HG03354 (cell line): ENCODE measurements around the gene RAB19.
"Not testable (repeated sequence)": the region's sequence is repeated elsewhere in the genome, so short reads cannot be mapped to it uniquely, and the experiment has no call there.

Experiments used
- ATAC-seq: cut with Tn5 transposase; IDR thresholded peaks from one replicate; pipeline ENCODE4 v1.9.1; 2021; ENCODE audit warnings: mild to moderate bottlenecking; ENCODE audit not compliant: unreplicated experiment, poor library complexity, severe bottlenecking

Gene RAB19

DNA sequence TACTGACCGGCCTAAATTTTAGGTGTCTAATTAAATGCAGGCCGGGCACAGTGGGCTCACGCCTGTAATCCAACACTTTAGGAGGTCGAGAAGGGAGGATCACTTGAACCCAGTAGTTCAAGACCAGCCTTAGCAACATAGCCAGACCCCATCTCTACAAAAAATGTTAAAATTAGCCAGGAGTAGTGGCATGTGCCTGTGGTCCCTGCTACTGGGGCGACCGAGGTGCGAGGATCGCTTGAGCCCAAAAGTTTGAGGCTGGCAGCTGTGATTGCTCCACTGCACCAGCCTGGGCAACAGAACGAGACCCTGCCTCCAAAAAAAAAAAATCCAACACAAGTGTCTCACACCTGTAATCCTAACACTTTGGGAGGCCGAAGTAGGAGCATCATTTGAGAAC is 5.0 kb upstream of the RAB19 start:
- no peak for ATAC-seq

DNA sequence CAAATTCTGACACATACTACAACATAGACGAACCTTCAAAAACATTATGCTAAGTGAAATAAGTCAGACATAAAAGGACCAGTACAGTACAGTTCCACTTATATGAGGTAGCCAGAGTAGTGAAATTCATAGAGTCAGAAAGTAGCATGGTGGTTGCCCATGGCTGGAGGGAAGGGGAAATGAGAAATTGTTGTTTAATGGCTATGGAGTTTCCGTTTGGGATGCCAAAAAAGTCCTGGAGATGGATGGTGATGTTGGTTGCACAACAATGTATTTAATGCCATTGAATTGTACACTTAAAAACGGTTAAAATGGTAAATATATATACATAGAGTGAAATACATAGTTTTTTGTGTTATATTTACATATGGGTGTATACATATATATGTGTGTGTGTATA is 3.5 kb upstream of the RAB19 start:
- ATAC-seq: no peak

DNA sequence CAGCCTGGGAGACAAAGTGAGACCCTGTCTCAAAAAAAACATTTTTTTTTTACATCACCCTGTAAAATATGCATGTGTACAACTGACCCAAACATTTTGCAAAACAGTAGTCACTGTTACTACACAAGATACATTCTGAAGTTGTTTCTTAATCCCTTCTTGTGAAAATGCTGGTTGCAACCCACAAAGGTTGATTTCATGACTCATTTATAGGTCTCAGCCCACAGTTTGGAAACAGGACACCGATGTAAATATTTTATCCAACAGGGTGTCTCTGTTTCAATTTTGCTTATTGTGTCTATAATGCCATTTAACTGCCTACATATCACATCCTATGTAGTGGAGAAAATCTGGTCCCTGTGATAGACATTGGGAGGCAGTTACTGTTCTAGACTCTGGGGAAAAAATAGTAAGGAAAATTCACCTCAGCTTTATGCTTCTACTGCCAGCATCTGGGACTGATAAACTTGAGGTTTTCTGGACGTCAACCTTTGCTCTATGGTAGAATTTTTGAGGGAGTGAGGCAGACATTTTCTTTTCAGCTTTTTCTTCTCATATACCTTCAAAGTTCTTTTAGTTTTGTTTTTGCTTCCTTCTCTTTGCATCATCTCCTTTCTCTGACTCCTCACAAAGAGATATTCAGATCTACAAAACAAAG is 1.6 kb upstream of the RAB19 start:
- no peak for ATAC-seq

DNA sequence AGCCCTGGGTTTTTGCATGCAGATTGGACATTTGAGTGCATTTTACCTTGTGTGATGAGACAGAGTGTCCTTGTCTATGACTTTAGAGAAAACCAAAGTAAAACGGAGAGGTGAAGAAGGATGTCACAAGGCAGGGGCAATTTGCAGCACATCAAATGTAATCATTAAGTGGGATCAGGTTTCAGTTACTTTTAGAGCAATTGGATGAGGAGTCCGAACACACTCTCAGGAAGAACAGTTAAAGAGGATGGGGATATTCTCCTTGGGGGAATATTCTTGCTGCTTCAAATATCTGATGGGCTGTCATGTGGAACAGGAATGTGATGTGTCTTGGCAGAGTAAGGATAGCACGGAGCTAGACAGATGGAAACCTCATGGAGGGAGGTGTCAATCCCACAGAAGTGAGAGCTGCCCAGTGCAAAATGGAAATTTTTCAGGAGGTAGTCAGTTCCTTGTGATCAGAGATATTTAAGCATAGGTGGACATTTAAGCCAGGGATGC is 757 bp downstream of the RAB19 start:
- no peak for ATAC-seq

DNA sequence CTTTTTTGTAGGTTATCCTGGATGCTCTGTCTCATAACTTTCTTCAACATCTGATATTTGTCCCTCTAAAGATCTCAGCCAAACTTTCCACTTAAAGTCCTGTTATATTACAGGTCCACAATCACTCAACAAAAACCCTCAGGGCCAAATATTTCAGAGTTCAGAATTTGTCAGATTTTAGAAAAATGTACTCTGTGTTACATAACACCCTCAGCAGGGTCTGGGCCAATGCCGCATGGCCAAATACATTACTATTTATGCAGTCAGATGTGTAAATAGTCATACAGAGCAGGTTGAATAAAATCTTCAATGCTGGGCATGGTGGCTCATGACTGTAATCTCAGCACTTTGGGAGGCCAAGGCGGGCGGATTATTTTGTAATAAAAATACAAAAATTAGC is 11.5 kb downstream of the RAB19 start:
- no peak for ATAC-seq

DNA sequence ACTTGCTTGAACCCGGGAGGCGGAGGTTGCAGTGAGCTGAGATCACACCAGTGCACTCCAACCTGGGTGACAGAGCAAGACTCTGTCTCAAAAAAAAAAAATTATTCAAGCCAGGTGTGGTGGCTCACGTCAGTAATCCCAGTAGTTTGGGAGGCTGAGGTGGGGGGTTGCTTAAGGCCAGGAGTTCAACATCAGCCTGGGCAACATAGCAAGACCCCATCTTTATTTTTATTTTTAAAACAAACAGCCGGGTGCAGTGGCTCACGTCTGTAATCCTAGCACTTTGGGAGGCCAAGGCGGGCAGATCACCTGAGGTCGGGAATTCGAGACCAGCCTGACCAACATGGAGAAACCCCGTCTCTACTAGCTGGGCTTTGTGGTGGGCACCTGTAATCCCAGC is 12.0 kb downstream of the RAB19 start:
- not testable (repeated sequence) for ATAC-seq

DNA sequence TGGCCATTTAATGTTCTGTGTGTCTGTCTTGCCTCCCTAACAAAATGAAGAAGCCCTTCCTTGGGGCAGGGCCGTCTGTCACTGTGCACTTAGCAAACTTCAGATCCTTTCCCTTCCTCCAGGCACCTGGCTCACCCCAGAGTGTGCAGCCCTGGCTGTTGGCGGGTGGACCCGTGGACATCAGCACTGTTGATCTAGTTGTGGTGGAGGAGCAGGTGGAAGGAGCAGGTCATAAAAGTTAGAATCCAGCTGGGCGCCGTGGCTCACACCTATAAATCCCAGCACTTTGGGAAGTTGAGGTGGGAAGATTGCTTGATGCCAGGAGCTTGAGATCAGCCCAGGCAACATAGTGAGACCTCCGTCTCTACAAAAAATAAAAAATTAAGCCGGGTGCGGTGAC is 12.7 kb downstream of the RAB19 start:
- ATAC-seq: no peak

DNA sequence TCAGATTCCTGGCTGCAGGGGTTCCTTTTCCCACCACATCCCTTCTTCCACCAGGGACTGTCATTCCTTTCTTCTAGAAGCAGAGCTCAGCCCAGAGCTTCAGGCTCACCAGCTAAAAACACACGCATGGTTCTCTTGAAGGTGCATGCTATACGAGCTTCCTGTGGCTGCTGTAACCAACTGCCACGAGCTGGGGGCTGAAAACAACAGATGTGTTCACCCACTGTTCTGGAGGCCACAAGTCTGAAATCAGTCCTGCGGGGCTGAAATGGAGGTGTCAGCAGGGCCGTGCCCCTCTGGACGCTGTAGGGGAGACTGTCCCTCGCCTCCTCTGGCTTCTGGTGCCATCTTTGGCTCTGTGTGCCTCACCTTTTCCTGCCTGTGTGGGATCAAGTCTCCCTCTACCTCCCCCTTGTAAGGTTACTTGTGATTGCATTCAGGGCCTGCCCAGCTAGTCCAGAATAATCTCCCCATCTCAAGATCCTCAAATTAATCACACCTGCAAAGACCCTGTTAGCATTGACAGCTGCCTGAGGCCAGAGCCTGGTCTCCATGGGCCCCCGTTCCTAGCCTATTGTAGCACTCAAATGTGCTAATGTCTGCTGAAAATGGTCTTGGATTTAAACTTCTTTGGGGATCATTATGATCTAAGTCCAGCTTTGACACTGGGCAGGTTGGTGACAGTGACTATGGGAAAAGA is 13.7 kb downstream of the RAB19 start:
- ATAC-seq: no peak

DNA sequence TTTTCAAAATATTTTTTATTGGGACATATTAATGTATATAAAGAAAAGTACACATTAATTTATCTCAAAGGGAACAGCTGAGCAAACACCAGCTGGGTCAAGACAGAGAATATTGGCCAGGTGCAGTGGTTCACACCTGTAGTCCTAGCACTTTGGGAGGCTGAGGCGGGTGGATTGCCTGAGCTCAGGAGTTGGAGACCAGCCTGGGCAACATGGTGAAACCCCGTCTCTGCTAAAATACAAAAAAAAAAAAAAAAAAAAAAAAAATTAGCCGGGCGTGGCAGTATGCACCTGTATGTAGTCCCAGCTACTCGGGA is 14.3 kb downstream of the RAB19 start:
- ATAC-seq: not testable (repeated sequence)

DNA sequence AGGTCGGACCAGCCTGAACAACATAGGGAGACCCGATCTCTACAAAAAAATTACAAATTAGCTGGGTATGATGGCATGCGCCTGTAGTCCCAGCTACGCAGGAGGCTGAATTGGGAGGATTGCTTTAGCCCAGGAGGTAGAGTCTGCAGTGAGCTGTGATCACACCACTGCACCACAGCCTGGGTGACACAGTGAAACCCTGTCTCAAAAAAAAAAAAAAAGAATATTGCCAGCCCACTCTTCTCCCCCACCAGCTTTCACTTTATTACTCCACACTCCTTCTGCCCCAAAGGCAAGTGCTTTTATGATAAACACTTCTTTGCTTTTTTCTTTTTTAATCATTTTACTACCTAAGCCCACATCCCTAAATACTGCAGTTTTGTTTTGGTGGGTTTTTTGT is 14.8 kb downstream of the RAB19 start:
- ATAC-seq: no peak

DNA sequence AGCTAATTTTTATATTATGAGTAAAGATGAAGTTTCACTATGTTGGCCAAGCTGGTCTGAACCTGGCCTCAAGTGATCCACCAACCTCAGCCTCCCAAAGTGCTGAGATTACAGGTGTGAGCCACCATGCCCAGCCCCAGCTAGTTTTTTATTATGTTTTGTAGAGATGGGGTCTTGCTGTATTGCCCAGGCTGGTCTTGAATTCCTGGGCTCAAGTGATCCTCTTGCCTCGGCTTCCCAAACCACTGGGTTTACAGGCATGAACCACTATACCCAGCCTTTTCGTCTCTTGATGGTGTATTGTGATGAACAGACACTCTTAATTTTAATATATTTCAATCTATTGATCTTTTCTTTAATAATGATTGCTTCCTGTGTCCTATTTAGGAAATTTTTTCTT is 17.7 kb downstream of the RAB19 start:
- no peak for ATAC-seq

DNA sequence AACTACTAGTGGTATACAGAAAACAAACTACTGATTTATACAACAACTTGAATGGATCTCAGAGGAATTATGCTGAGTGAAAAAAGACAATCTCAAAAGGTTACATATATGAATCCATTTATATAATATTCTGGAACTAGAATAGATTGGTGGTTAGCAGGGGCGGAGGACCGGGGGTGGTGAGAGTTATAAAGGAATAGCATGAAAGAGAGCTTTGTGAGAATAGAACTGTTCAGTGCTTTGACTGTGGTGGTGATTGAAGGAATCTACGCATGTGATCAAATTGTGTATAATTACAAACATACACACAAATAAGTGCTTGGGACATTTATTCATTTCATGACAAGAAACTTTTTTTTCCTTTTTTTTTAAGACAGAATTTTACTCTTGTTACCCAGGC is 19.6 kb downstream of the RAB19 start:
- no peak for ATAC-seq

DNA sequence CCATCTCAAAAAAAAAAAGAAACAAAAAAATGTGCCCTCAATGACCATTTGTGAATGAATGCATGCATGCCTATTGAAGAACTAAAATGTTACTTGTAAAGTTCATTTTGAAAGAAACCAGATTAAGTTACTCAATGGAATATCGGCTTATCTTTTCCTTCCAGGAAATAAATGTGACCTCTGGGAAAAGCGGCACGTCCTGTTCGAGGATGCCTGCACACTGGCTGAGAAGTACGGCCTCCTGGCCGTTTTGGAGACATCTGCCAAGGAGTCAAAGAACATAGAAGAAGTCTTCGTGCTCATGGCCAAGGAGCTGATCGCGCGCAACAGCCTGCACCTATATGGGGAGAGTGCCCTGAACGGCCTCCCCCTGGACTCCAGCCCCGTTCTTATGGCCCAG is 21.9 kb downstream of the RAB19 start:
- ATAC-seq: no peak

DNA sequence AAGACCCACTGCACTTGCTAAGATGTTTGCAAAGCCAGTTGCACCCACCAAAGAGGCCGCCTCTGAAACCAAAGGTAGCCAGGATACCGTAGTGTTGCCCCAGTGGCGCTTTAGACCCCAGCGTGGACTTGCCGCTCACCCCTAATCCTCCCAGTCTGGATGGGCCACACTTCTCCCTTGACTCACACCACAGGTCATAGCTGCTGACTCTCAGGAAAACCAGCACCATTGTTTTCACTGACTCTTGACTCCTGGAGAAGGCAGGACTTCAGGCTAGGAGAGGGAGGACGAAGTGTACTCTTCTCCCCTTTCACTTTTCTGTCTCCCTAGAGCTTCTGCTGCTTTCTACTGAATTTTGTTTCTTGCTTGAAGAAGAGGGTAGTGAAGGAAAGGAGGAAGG is 22.3 kb downstream of the RAB19 start:
- no peak for ATAC-seq

DNA sequence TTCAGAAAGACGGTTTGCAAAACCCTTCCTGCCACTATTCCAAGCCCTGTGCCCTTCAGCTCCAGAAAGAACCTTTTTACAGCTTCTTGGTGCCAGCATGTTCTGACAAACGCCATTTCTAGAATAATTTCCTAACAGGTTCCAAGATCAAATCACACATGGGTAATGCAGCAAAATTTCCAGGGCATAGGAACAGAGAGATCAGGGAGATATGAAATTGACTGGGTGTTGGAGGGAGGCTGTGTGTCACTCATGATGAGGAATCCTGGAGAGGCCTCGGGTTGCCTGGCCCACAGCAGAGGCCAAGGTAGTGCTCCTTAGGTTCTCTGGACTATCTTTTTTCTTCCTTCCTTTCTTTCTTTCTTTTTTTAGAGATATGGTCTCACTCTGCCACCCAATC is 29.5 kb downstream of the RAB19 start:
- ATAC-seq: no peak

DNA sequence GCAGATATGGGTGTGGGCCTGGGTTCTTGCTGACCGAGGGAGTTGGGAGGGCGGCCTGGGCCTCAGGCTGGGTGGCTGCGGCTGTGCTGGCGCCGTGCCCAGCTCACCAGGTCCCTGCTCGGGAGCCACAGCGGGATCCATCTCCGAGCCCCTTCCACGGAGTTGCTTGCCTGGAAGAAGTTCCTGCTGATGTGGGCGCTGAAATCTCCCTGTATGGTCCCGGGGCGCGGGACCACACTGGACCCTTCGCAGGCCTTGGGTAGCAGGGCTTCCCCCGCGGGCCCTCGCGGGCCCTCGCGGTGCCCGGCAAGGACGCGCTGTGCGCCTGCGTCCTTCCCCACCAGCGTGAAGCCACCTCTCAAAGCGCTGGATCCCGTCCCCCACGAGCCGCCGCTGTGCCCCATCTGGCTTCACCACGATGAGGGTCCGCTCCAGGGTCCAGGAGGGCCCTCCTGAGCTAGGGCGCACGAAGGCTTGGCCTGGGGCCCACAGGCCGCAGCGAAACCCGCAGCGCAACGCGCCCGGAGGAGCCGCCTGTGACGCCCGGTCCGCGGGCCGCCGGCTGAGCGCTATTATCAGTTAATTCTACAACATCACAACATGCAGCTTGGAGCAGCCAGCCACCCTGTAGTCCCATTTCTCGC is 31.5 kb downstream of the RAB19 start:
- ATAC-seq: no peak

DNA sequence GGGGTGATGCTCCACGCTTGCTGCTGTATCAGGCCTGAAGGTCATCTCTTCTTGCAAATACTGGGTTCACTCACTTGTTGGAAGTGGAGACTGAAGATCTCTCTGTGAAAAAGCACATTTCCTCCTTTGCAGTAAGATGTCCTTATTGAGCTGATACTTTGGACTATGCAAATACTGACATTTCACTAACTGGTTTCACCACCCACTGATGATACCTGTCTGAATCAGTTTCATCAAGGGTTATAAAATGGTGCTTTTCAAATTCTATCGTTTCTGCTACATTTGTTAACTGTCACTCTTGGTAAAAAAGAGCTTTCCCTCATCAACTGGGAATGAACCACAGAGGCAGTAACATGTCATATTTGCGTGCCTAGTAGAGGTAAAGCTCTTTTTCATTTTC is 35.5 kb downstream of the RAB19 start:
- peak; percentile 54 for ATAC-seq

DNA sequence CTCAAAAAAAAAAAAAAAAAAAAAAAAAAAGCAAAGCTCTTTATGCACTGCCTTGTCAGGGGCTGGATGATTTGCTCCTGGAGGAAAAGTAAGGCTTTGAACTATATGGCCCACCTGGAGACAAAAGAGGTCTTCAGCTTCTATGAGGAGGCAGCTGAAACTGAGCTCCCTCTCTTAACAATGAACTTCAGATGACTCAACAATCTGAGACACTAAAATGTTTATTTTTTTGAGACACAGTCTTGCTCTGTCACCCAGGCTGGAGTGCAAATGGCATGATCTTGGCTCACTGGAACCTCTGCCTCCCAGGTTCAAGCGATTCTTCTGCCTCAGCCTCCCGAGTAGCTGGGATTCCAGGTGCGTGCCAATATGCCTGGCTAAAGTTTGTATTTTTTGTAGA is 36.7 kb downstream of the RAB19 start:
- ATAC-seq: no peak

DNA sequence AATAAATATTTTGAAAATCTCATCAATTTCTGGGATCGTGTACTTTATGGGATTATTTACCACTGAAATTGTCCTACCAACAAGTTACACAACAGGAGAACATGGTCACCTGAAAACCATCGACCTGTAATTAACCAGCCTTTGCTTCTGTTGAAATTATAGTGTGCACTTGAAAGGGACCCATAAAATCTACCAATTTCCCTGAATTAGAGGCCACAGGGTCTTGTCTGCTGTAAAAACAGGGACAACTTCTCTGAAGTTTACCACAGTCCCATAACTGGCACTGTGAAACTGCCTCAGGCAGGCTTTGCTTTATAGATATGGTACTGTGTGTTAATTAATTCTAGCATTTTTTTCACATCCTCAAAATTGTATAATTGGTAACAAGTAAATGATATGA is 37.7 kb downstream of the RAB19 start:
- no peak for ATAC-seq

DNA sequence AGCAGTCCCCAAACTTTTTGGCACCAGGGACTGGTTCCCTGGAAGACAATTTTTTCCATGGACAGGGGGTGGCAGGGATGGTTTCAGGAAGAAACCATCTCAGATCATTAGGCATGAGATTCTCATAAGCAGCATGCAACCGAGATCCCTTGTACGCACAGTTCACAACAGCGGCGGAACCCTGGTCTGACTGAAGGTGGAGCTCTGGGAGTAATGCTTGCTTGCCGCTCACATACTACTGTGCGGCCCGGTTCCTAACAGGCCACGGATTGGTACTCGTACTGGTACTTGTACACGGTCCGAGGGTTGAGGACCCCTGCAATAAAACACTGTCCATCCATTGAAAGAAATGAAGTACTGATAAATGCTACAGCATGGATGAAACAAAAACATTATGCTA is 42.6 kb downstream of the RAB19 start:
- ATAC-seq: no peak

DNA sequence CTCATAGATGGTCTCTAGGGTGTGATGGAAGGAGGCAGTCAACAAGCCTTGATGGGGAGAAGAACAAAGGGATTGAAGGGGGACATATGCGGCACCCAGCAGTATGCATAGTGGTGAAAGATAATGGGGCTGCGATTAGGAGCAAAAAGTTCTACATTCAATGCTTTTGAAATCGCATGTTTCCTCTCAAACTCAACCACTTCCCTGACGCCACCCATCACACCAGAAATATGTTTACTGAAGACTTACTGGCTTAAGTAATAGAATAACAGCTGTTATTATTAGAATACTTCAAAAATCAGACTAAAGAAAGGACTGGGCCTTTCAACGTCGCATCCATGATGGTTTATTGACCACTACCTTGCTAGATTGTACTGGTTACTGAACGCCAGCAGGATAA is 44.0 kb downstream of the RAB19 start:
- ATAC-seq: no peak
